ENCODE data around the gene SGMS1. TPM values are rescaled to one million over a fixed set of nuclear protein-coding genes. Genes with fewer than 3 reads are reported as not detected.

Gene SGMS1
- total RNA-seq, 1 donor from 2014 or later: 20.8 TPM

DNA sequence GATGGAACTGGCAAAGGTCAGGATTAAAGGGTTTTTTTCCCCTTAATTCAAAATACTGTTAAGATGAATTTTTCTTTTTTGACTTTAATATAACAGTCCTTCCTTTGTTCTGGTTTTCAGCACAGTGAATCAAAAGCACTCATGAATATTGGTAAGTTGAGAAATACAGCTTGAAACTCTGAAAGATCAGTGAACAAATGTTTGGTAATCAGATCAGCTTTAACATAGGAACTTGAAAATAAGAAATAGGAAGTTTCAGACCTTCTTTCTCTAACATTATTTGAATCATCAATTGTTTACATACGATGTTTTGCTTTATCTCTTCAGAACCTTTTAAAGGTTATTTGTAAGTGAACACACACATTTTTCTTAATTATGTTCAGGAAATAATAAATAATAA, 90.5 kb downstream of the SGMS1 start:
- ATAC-seq: no peak

DNA sequence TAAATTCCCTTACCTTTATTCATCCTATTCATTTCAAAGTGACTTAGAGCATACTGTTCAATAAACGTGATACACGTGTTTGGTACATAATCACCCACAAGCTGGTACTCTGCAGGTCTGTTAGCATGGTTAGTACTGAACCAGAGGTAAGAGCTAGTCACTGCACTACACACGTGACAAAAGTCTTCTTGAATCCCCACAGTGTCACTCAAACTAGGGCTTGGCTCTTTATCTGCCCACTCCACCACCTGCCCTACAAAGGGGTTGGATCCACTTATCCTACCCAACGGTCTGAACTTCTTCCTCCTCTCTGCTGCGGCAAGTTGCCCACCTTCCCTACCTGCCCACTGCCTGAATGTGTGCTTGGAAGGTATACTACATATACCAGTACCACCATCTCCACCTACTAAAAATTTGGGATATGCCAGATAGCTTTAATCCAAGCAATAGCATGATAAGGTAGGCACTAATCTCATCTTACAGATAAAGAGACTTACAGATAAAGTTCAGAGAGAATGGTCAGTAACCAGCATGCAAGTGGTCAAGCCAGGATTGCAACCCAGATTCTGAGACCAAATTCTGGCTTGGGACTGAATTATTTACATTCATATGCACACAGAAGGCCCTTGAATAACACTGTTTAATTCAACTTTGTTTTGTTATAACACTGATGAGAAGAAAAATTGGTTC, 92.2 kb downstream of the SGMS1 start:
- ATAC-seq: no peak

DNA sequence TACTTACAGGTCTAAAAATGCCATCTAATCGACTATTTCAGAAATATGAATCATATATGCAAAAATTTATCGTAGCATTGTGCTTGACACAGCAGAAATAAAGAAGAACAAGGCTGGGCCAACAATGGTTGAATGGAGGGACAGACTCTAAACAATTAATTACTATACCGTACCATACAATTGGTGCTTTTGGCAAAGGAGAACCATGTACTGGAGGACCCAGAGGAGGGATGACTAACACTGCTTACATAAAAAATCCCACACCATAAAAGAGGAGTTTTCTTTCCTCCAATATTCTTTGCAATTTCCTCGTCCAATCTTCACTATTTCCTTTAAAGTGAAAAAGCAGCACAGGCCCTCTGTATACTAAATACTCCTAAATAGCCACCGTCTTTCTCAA, 94.1 kb downstream of the SGMS1 start:
- peak; percentile 57 for ATAC-seq

DNA sequence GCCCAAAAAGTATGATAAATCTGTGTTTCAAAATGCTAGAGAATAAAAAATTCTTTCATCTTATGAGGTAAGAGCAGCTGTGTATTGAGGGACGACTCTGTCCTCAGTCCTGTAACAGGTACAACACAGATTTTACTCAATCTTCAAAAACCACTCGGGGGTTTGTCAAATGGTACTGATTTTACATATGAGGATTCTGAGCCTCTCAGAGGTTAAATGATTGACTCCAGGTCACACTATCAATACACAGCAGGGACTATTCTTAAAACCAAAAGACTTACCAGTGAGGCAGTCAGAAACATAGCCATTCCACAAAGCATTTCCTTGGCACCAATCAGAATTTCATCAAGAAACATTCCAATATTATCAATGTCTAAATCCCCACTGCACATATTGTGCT, 95.5 kb downstream of the SGMS1 start:
- no peak for ATAC-seq

DNA sequence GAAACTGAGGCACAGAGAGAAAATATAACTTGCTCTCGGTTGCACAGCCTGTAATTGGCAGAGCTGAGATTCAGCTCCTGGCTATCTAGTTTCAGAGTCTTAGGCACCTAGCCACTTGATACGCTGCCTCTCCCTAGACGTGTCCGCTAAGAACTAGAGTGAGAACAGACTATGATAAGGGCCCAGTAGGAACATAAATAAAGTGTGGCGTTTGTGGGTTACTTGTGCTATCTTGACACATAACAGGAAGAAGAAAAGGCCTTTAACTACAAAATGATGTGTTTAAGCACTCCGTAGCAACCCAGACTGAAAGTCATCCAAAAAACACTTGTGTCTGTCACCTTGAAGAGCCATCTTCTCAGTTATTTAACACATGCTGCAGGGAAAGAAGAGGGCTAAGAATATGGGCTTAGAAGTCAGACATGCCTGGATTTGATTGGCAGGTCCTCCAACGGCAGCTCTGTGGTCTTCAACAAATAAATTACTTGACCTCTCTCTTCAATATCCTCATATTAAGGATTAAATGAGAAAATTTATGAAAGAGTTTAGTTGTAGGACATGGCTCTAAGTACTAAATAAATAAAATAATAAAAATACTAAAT, 96.2 kb downstream of the SGMS1 start:
- ATAC-seq: no peak

DNA sequence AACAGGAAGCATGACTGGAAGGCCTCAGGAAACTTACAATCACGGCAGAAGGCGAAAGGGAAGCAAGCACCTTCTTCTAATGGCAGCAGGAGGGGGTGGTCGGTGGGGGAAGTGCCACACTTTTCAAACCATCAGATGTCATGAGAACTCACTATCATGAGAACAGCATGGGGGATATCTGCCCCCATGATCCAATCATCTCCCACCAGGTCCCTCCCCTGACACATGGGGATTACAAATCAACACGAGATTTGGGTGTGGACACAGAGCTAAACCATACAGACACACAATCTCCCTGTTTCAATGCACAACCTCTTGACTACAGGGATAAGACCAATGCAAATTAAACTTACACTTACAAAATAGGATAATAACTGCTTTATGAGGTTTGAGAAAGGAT, 97.6 kb downstream of the SGMS1 start:
- no peak for ATAC-seq

DNA sequence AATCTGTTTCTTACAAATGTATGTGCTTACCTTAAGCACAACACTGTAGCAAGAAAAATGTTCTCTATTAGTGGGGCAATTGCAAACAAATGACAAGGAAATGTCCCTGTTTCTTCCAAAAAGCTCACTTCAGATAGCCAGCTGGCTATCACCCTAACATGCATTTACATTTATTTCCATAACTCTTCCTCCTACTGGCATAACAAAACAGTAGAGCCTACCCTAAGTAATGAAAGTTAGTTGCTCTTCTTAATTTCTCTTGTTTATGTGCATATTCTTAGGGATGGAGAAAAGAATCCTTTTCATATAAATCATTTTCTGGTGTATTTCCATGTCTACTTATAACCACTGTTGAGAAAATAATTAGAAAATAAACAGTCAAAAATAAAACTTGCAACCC, 100.4 kb downstream of the SGMS1 start:
- no peak for ATAC-seq

DNA sequence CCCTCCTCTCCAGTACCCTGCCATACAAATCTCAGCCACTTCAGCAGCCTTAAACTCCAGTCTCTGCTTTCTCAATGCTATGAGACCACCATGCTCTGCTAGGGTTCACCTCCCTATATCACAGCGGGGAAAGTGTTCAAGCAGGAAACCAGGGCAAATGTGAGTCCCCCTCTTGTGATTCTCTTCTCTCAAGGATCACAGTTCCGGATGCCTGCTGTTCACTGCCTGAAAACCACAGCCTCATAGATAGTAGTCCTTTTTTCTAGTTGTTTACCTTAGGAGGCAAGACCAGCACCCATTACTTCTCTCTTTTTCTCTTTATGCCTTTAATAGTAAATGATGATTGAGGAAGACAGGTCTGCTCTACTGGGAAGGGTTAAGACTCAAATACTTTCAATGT, 100.8 kb downstream of the SGMS1 start:
- ATAC-seq: no peak

DNA sequence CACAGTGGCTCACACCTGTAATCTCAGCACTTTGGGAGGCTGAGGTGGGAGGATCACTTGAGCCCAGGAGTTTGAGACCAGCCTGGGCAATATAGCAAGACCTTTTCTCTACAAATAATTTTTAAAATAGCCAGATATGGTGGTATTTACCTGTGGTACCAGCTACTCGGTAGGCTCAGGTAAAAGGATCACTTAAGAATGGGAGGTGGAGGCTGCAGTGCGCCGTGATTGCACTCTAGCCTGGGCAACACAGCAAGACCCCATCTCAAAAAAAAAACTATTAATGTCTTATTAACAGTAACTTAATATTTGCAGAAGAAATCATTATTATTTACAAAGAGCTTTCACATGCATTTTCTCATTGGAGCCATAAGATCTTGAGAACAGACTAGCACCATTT, 103.6 kb downstream of the SGMS1 start:
- no peak for ATAC-seq

DNA sequence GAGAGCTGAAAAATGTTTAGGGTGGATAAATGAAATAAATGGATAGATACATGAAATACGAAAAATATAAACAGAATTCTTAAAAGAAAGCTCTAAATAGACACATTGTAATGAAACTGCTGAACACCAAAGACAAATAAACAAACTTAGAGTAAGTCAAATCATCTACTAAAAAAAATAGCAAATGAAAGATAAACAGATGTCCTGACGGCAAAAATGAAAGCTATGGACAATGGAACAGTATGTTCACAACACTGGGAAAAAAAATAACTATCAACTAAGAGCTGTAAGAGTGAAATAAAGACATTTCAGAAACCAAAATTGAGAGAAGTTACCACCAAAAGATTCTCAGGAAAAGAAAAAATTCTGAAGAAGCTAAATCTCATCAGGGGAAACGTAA, 106.1 kb downstream of the SGMS1 start:
- no peak for ATAC-seq

DNA sequence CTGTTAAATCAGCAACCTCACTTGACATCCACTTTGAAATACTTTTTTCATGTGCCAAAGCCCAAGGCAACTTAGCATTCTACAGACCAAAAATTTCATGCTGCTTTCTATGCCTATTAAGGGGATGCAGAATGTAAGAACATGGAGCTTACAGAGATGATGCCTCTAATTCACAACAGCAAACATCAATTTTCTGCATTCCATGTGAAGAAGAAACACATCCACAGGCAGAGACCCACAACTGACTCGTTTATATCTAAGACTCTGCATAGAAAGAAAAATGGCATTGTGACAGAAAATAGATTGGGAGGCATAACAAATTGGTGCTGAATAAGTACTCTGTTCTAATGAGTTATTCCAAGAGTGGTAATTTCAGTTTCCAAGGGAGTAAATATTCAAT, 107.6 kb downstream of the SGMS1 start:
- no peak for ATAC-seq

DNA sequence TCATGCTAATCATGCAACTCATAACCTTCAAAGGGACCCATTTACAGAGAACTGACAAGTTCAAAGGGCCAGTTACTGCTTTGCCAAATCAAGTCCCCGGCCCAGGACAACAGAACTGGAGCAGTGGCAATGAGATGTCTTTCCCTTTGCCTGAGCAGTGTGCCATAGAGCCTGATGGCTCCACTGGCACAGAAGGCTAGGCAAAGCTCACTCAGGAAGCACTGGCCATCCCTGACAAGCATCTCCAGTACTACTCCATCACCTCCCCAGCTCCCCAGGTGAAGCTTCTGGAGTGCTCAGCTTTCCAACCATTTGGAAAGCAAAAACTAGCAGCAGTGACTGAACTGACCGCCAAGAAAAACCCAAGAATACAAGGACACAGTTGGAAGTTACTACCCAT, 108.3 kb downstream of the SGMS1 start:
- peak; percentile 5 for ATAC-seq

DNA sequence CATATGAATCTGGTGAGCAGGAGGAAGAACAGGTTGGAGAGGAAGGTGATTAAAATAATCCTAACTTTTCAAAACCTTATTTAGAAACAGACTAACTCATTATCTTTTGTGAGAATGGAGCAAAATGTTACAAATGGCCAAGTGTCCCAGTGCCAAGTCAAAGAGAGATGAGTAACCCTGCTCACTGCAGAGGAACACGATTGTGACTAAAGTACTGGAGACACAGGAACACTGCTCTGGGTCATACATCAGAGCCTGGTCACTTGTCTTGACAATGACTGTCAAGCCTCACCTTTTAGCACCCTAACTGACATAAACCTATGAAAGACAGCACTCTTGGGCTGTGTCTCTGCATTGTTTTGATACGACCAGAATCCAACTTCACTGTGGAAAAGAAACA, 108.8 kb downstream of the SGMS1 start:
- ATAC-seq: peak; percentile 93

DNA sequence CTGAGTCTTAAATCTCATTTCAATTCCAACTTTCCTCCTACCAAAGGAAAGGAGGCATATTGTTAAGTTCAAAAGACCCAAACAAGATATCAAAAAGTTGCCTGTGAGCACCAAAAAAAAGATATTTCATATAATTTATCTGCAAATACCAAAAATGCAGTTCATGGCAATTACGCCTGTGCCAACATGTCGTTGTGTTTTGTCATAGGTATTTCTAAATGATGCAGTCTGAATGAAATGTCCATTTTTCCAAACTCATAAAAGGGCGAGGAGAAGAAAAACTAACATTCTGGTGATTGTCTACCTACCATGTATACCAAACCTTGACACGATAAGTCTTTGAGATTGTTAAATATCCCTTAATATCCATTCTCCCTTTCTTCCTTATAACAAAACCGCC, 109.8 kb downstream of the SGMS1 start:
- ATAC-seq: no peak

DNA sequence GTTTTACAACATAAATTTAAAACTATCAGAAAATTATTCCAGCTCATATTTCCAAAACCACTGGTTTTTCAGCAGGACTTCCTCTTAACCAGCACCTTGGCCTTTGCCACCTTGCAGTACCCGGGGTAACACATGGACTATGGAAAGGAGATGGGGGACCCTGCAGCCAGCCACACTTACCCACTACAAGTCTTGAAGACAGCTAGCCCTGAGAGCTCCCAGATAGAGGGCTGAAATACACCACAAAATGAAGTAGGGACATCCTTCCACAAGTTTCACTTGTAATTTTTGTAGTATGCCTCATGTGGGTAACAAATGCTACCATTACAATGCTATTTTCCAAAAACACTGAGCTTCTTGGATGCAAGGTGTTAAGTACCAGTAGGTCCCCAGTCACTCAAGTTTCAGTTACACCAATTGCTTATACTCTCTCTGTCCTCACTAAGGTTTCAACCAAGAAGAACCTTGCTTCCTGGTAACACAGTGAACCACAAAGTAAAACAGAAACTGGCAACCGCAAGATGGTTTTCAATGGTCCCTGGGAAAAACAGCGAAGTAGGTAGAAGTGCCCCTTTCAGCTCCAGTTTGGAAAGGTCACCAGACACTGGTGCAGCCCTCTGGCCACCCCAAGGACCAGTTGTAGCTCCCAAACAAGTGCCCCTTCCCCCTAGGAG, 110.9 kb downstream of the SGMS1 start:
- ATAC-seq: no peak

DNA sequence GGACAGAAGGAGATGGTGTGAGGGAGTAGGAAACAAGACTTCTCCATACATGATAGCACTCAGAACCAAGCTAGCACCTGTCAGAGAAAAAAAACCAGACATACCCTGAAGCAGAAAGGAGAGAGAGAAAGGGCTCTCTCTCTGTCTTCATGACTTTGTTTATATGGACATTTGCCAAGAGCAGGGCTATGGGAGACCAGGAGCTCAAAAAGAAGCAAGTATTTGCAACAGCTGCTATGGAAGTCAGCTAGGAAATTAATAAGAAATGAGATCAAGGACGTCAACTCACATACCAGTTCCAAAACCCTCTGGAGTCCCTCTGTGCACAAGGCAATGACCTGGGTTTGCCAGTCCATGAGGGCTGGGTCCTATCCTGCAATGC, 111.6 kb downstream of the SGMS1 start:
- no peak for ATAC-seq

DNA sequence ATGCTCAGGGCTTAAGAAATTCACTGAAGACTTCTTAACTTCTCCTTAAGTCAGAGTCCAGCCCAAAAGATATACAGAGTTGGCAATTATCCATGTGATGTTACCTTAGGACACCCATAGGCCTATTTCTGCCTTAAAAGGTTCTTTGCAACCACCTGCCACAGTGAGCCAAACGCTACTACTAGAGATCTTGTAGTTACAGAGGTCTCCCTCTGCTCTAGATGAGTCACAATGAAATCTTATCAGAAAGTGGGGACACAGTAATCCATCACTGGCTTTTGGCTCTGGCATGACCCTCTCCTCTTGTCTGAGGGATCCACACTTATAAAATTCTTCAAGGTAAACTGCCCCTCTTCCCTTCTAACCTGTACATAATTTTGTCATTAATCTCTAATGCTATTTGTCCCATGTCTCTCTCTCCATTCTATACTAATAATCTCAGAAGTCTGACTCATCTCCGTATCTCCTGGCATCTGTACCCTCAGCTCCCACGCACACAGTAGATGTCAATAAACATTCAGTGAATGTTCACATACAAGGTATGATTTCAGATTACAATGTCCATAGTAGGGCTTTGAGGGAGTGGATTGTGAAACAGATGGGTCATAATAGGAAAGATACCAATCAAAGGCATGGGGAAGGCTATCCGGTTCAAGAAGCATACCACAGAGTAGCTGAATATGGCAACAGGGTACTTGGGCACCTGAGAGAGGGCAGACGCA, 112.1 kb downstream of the SGMS1 start:
- ATAC-seq: no peak

DNA sequence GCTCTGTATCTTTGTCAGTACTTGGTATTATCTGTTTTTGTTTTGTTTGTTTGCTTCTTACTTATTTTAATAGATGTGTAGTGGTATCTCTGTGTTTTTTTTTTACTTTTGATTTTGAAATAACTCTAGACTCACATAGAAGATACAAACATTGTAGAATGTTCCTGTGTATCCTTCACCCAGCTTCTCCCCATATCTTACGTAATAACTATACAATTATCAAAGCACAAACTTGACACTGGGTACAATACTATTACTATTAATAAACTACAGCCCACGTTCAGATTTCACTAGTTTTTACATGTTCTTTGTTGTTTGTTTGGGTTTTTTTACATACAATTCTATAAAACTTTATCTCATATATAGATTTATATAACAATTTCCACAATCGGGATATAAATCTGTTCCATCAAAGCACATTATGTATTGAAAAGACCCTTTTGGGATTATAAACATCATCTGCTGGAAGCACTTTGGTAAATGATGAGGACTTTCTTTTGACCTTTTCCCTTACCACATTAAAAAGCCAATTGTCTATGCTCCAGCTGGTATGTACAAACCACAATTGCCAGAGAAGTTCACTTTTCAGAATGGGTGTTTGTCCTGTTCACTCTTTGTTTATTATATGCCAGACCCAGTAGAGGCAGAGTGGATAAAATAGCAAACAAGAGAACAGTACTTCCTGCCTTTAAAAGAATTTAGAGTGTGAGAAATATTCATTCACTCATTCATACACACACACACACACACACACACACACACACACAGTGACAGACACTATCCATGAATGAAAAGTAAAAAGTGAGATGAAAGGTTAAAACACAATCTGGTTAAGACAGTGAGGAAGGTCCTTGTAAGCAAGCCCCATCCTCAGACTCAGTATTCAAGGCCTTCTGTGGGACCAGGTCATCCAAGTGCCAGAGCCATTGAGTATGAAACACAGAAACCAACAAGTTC, 113.0 kb downstream of the SGMS1 start:
- ATAC-seq: no peak

DNA sequence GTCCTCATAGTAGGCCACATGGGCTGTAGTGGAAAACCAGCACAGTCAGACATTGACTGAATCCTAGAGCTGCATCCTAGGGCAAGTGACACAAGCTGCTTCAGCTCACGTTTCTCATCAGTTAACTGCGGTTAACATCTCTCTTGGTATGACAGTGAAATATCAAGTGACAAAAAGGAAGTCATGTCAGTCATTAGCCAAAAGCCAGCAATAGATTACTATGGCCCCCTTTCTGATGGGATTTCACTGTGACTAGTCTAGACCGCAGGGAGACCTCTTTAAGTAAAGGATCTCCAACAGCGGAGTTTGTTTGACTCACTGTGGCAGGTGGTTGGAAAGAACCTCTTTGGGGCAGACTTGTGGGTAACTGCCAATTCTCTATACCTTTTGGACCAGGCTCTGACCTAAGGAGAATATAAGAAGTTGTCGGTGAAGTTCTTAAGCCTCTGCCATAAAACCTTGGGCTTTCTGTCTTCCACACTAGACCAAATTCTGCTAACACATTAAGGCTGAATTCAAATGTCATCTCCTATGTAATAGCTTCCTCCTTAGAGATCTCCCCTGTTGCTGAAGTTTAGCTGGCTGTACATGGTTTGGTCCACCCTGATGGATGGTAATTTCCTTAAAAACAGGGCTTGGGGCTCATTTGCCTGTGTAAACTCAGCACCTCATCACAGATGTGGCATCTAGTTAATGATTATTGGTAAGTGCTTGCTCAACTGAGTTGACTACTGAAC, 115.3 kb downstream of the SGMS1 start:
- no peak for ATAC-seq

DNA sequence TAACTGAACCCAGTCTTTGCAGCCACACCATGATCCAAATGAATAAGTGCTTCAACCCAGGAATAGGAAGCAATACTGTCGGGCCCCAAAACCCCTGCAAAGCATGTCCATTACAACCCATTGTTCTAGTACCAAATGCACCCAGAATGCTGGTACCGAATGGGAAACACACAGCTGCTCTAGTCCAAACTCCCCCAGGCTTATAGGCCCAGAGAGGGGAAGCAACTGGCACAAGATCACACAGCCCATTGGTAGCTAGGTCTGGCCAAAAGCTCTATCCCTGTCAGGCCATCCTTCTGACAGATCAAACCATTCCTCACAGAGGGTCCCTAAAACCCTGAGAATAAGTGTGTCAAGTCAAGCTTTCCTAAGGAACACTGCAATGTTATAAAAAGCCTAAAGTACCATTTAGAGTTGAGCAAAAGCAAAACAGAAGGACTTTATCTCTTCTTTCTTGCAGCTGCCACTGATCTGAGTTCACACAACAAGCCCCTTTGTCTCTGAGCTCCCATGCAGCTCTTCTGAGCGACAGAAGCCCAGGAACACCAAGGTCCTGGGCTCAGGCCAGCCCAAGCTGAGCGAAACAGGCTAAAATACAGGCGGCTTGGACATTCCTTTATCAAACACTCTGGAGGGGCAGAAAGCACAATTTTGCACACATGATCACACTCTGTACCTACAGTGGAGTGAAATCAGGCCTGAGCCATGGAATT, 116.7 kb downstream of the SGMS1 start:
- ATAC-seq: no peak

DNA sequence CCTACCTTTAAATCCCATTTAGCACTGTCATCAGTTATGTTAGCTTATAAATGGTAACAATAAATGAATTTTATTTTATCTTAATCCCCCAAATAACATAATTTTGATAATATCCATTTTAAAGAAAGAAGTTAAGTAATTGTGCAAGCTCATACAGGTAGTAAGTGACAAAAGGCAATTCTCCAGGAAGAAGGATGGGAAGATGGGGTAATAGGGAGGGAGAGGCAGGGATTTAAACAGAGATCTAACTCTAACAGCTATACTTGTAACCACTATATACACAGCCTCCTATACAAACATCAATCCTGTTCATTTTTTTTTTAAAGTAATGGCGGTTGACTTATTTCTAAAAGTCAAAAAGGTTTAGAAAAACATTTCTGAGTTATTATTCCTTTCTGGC, 119.4 kb downstream of the SGMS1 start:
- peak; percentile 64 for ATAC-seq

Measured in esophagus mucosa (tissue), 1 donor.